Panc1 (cell line): ENCODE measurements around the gene PGD.
"Not testable (repeated sequence)": the region's sequence is repeated elsewhere in the genome, so short reads cannot be mapped to it uniquely, and the experiment has no call there.

Experiments
- CTCF ChIP-seq: fragments of 450-650 bp; IDR thresholded peaks from 2 replicates; pipeline ENCODE4 v1.5.1; 2017; ENCODE audit warnings: mild to moderate bottlenecking
- POLR2AphosphoS5 ChIP-seq: IDR thresholded peaks from 2 replicates; pipeline ENCODE4 v1.6.1; 2012; ENCODE audit warnings: mild to moderate bottlenecking, low read depth, low read length, moderate library complexity
- SIN3A ChIP-seq: IDR thresholded peaks from 2 replicates; pipeline ENCODE4 v1.6.1; 2012; ENCODE audit warnings: low read depth, mild to moderate bottlenecking, low read length, moderate library complexity, borderline replicate concordance; ENCODE audit not compliant: insufficient read depth
- TCF7L2 ChIP-seq: IDR thresholded peaks from 2 replicates; pipeline ENCODE4 v1.6.1; 2011; ENCODE audit warnings: mild to moderate bottlenecking, low read depth, low read length, inconsistent platforms

GRCh38 chr1:10377365-10378029 is 21.4 kb upstream of the PGD start:
- not testable (repeated sequence) for TF ChIP-seq POLR2AphosphoS5, SIN3A, TCF7L2
- TF ChIP-seq CTCF = peak; percentile 89
